Liver (tissue), 9 donors: Measurements from ENCODE around the gene LRRK1. TPM values are rescaled to one million over a fixed set of nuclear protein-coding genes. Genes with fewer than 3 reads are reported as not detected.

Source experiments
- DNase-seq: peaks from one replicate; pipeline ENCODE4 v3.0.0-alpha.2; 2017; ENCODE audit warnings: low spot score
- H3K27ac ChIP-seq, 2 donors: one replicate each; pipeline ENCODE4 v1.7.0; 2013; ENCODE audit warnings: inconsistent platforms in 2 of 2, low read length in 2 of 2, control low read depth in 1 of 2, low read depth in 1 of 2, mild to moderate bottlenecking in 1 of 2
- H3K27me3 ChIP-seq, 4 donors: one replicate each; pipeline versions ENCODE4 v1.6.1 to v1.7.0; 2013; ENCODE audit warnings: low read length in 3 of 4, inconsistent platforms in 1 of 4, mild to moderate bottlenecking in 1 of 4, moderate library complexity in 1 of 4; ENCODE audit not compliant: control insufficient read depth in 4 of 4, insufficient read depth in 4 of 4
- H3K36me3 ChIP-seq, 4 donors: one replicate each; pipeline versions ENCODE4 v1.6.1 to v1.7.0; 2013; ENCODE audit warnings: low read length in 3 of 4, mild to moderate bottlenecking in 3 of 4, low read depth in 1 of 4, moderate library complexity in 1 of 4; ENCODE audit not compliant: control insufficient read depth in 4 of 4, insufficient read depth in 3 of 4
- H3K4me1 ChIP-seq, 4 donors: one replicate each; pipeline versions ENCODE4 v1.6.1 to v1.7.0; 2013; ENCODE audit warnings: low read length in 3 of 4, mild to moderate bottlenecking in 3 of 4, moderate library complexity in 1 of 4; ENCODE audit not compliant: control insufficient read depth in 4 of 4, insufficient read depth in 4 of 4
- H3K4me3 ChIP-seq, 3 donors: one replicate each; pipeline versions ENCODE4 v1.6.1 to v1.7.0; 2013; ENCODE audit warnings: low read length in 3 of 3, control low read depth in 1 of 3, low read depth in 1 of 3, mild to moderate bottlenecking in 1 of 3
- H3K9ac ChIP-seq, 2 donors: one replicate each; pipeline ENCODE4 v1.7.0; 2013; ENCODE audit warnings: low read length in 2 of 2, mild to moderate bottlenecking in 2 of 2, moderate library complexity in 2 of 2, control low read depth in 1 of 2, low read depth in 1 of 2
- H3K9me3 ChIP-seq, 4 donors: one replicate each; pipeline versions ENCODE4 v1.6.1 to v1.7.0; 2013; ENCODE audit warnings: low read length in 3 of 4; ENCODE audit not compliant: control insufficient read depth in 4 of 4
- ATF3 ChIP-seq: IDR thresholded peaks from 2 replicates; pipeline ENCODE4 v1.6.1; 2016; ENCODE audit warnings: antibody characterized with exemption
- CTCF ChIP-seq: fragments of 150-350 bp; IDR thresholded peaks from 2 replicates; pipeline ENCODE4 v1.5.1; 2017; ENCODE audit warnings: improper control_type of control experiment, low read depth, low read length; ENCODE audit not compliant: missing input control
- EGR1 ChIP-seq, 2 donors: IDR thresholded peaks; 2 replicates each; pipeline ENCODE4 v1.6.1; 2016 to 2018; ENCODE audit warnings: antibody characterized with exemption in 2 of 2, low read depth in 2 of 2
- FOXA1 ChIP-seq: IDR thresholded peaks from 2 replicates; pipeline ENCODE4 v1.6.1; 2016; ENCODE audit warnings: antibody characterized with exemption
- FOXA2 ChIP-seq: IDR thresholded peaks from 2 replicates; pipeline ENCODE4 v1.6.1; 2016; ENCODE audit warnings: antibody characterized with exemption
- HNF4A ChIP-seq, 2 donors: conservative IDR thresholded peaks; 2 replicates each; pipeline ENCODE4 v1.6.1; 2016; ENCODE audit warnings: antibody characterized with exemption in 2 of 2, mild to moderate bottlenecking in 2 of 2
- HNF4G ChIP-seq: IDR thresholded peaks from 2 replicates; pipeline ENCODE4 v1.6.1; 2016; ENCODE audit warnings: antibody characterized with exemption
- JUND ChIP-seq, 2 donors: IDR thresholded peaks; 2 replicates each; pipeline ENCODE4 v1.6.1; 2016; ENCODE audit warnings: antibody characterized with exemption in 2 of 2
- MAX ChIP-seq: IDR thresholded peaks from 2 replicates; pipeline ENCODE4 v1.6.1; 2016; ENCODE audit warnings: antibody characterized with exemption
- RAD21 ChIP-seq, 2 donors: IDR thresholded peaks; 2 replicates each; pipeline ENCODE4 v1.6.1; 2016; ENCODE audit warnings: antibody characterized with exemption in 2 of 2, mild to moderate bottlenecking in 2 of 2
- REST ChIP-seq: IDR thresholded peaks from 2 replicates; pipeline ENCODE4 v1.6.1; 2016; ENCODE audit warnings: antibody characterized with exemption, mild to moderate bottlenecking
- SP1 ChIP-seq: IDR thresholded peaks from 2 replicates; pipeline ENCODE4 v1.6.1; 2018; ENCODE audit warnings: antibody characterized with exemption, mild to moderate bottlenecking
- TAF1 ChIP-seq: conservative IDR thresholded peaks from 2 replicates; pipeline ENCODE4 v1.6.1; 2016; ENCODE audit warnings: antibody characterized with exemption, mild to moderate bottlenecking
- YY1 ChIP-seq: IDR thresholded peaks from 2 replicates; pipeline ENCODE4 v1.6.1; 2016; ENCODE audit warnings: antibody characterized with exemption, mild to moderate bottlenecking
- WGBS: extraction: QIAGEN DNeasy Blood & Tissue Kit; methylation state at CpG from one replicate; pipeline ENCODE4 v1.1.7; 2013; 5-methylcytosine and 5-hydroxymethylcytosine counted together
- polyA plus RNA-seq, 2 donors: library from polyadenylated mRNA; stranded (reverse) in 1 of 2; unstranded in 1 of 2; fragments of 200-250 nt in 1 of 2; fragments of >200 nt in 1 of 2; fragmentation: Nextera tagmentation in 1 of 2; extraction: Ambion mirVana in 1 of 2; gene quantifications; one replicate each; pipeline versions ENCODE4 v1.2.1 to v1.2.3, GENCODE V29; 2013 to 2015
- total RNA-seq, 2 donors: library from RNA; depleted of rRNA; stranded (reverse); fragments of >200 nt; gene quantifications; one replicate each; pipeline ENCODE4 v1.2.3, GENCODE V29; 2014
- donor health status: healthy.
- donor health status: healthy.
- donor health status: healthy.
- donor health status: healthy.
- donor health status: healthy.

The LRRK1 gene
- total and polyA plus RNA-seq, 4 donors: 1.2 to 4.4 (median 2.7) TPM

- Histone ChIP-seq H3K9ac (no peak overlapping the region), H3K27ac (no peak overlapping the region), H3K36me3 (no peaks in the 10 kb centered on the region), H3K9me3 (no peaks in the 10 kb centered on the region), H3K27me3 (no peaks in the 10 kb centered on the region), H3K4me3 (no peak overlapping the region), H3K4me1 (peaks cover 0 to 17% (median 11%) of the 10 kb centered on the region in 4 donors)
- WGBS: 85% methylated on average over 6 of the region's 6 CpGs
- peak; percentile 30 for DNase-seq
- no peak for TF ChIP-seq HNF4G
- no peak for TF ChIP-seq HNF4A (conservative IDR thresholded peaks at IDR 0.05)
- TF ChIP-seq REST: no peak
- no peak for TF ChIP-seq FOXA1
- TF ChIP-seq RAD21 (IDR thresholded peaks at IDR 0.05): no peak
- no peak for TF ChIP-seq MAX
- no peak for TF ChIP-seq JUND (IDR thresholded peaks at IDR 0.05)
- TF ChIP-seq SP1: no peak
- TF ChIP-seq TAF1: no peak
- no peak for TF ChIP-seq ATF3
- TF ChIP-seq FOXA2: no peak
Observed at GRCh38 chr15:101010781-101011180, 91.6 kb downstream of the LRRK1 start.

- no peak for TF ChIP-seq EGR1 (IDR thresholded peaks at IDR 0.05; ENCODE audit: low read depth in 2 of 2)
- TF ChIP-seq ATF3: no peak
- no peak for TF ChIP-seq YY1
- no peak for TF ChIP-seq MAX
- TF ChIP-seq CTCF: no peak
- no peak for TF ChIP-seq RAD21 (IDR thresholded peaks at IDR 0.05)
- no peaks in the 10 kb centered on the region for H3K27me3 ChIP-seq
- H3K27ac ChIP-seq: no peak overlapping the region
- peaks cover 0 to 9% (median 6%) of the 10 kb centered on the region in 4 donors for H3K4me1 ChIP-seq
- no peak overlapping the region for H3K4me3 ChIP-seq
- DNase-seq: peak; percentile 29
- H3K36me3 ChIP-seq: no peaks in the 10 kb centered on the region
- no peak overlapping the region for H3K9ac ChIP-seq
- H3K9me3 ChIP-seq: no peaks in the 10 kb centered on the region
- 89% methylated on average over 20 of the region's 20 CpGs for WGBS
Observed at GRCh38 chr15:101012326-101013200, 93.4 kb downstream of the LRRK1 start.
